22Rv1 (cell line): ENCODE results near the gene GHRH.

Experiments
- H3K27ac ChIP-seq: fragments of 450-650 bp; 2 replicates; pipeline ENCODE4 v1.5.1; 2017
- ZFX ChIP-seq: fragments of 450-650 bp; IDR thresholded peaks from 2 replicates; pipeline ENCODE4 v1.6.1; 2017; ENCODE audit warnings: antibody characterized with exemption, borderline replicate concordance
- TF ChIP-seq, protein P1 (sequence below): fragments of 450-650 bp; IDR thresholded peaks from 2 replicates; pipeline ENCODE4 v1.5.1; 2017; ENCODE audit warnings: mild to moderate bottlenecking

GHRH gene

DNA sequence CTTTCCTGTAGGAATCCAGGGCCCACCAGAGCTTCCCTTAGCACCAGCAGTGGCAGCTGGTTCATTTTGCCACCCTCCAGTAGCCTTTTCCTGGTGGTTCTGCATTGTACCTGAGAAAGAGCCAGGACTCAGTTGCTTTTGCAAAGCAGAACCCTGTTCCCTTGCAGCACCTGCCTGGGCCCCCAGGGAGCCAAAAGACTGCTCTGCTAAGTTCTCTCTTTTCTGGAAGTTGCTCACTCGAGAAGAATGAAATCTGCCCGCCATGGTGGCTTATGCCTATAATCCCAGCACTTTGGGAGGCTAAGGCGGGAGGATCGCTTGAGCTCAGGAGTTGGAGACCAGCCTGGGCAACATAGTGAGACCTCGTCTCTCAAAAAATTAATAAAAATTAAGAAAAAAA is 24.0 kb downstream of the GHRH start:
- no peak overlapping the region for H3K27ac ChIP-seq
- TF ChIP-seq, protein P1, sequence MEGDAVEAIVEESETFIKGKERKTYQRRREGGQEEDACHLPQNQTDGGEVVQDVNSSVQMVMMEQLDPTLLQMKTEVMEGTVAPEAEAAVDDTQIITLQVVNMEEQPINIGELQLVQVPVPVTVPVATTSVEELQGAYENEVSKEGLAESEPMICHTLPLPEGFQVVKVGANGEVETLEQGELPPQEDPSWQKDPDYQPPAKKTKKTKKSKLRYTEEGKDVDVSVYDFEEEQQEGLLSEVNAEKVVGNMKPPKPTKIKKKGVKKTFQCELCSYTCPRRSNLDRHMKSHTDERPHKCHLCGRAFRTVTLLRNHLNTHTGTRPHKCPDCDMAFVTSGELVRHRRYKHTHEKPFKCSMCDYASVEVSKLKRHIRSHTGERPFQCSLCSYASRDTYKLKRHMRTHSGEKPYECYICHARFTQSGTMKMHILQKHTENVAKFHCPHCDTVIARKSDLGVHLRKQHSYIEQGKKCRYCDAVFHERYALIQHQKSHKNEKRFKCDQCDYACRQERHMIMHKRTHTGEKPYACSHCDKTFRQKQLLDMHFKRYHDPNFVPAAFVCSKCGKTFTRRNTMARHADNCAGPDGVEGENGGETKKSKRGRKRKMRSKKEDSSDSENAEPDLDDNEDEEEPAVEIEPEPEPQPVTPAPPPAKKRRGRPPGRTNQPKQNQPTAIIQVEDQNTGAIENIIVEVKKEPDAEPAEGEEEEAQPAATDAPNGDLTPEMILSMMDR: no peak
- TF ChIP-seq ZFX: no peak

GRCh38 chr20:37236462-37236861 is 25.2 kb downstream of the GHRH start:
- TF ChIP-seq, protein P1: no peak
- no peak for TF ChIP-seq ZFX
- H3K27ac ChIP-seq: no peak overlapping the region

- TF ChIP-seq, protein P1: no peak
- no peak for TF ChIP-seq ZFX
- no peak overlapping the region for H3K27ac ChIP-seq
These were observed 26.5 kb downstream of the GHRH start for GRCh38 chr20:37235065-37235464.

DNA sequence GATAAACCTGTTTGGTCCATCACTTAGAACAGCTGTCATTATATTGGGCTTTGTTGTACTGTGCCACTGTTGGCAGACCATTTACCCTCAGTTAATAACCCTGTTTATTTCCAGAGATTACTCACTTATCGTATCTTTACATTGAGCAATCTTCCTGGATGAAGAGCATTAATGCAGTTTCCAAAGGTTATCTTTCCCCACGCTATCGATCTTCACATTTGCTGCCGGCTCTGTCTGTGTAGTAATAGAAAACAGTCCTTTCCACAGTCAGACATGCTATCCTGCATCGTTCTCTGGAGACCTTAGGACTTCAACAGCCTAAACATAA is 27.4 kb downstream of the GHRH start:
- no peak overlapping the region for H3K27ac ChIP-seq
- TF ChIP-seq ZFX: no peak
- TF ChIP-seq, protein P1: no peak

DNA sequence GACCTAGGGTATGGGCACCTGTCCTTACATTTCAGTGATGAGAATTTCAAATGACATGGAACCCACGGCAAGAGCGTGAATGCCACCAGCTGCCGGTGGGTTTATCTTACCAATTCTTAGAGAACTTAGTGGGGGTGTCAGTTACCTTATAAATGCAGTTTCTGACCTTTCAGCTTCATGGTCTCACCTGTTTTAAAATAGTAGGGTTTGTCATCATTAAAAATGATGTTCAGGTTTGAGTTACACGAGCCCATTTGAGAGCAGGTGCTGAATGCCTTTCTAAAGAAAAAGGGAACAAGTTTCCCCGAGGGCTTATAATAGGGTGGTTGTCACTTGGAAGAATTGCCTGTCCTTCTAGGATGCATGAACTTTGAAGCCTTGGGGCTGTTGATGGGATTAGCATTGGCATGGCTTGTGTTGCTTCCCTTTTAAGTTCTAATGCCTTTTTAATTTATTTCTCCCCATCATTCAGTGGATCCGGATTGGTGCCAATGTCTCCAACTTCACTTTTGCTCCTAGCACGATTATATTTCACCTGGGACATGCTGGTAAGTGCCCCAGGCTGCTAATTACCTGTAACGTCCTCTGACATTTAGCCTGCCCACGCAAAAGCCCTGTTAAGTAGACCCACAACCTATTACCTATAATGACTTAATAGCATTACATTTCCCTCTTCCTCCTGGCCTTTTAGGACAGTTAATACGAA is 27.9 kb downstream of the GHRH start:
- H3K27ac ChIP-seq: no peak overlapping the region
- TF ChIP-seq, protein P1: no peak
- no peak for TF ChIP-seq ZFX

DNA sequence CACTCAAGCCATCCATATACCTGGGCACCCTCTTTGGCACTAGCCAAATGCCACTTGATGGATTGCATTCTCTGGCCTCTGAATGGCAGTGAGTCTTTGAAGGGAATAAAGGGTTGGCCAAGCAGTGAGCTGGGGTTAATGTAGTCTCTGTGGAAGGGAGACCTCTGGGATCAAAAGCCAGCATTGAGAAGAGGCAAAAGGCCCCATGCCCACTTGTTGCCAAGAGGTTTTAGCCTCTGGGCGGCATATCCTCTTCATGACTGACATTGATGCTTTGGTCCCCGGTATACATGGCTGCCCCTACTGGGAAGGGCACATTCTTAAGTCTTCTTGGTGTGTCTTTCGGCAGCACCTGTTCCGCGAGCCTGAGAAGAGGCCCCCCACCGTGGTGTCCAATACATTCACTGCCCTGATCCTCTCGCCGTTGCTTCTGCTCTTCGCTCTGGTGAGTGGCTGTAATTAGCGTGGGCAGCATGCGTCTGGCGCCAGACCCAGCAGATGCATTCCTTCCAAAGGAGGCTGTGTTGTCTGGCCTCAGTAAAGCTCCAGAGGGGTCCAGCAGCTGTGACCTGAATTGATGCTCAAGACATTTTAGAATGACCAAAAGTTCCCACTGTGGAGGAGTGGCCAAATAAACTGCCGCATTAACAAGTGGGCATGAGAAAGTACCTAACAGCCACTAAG is 29.5 kb downstream of the GHRH start:
- no peak overlapping the region for H3K27ac ChIP-seq

DNA sequence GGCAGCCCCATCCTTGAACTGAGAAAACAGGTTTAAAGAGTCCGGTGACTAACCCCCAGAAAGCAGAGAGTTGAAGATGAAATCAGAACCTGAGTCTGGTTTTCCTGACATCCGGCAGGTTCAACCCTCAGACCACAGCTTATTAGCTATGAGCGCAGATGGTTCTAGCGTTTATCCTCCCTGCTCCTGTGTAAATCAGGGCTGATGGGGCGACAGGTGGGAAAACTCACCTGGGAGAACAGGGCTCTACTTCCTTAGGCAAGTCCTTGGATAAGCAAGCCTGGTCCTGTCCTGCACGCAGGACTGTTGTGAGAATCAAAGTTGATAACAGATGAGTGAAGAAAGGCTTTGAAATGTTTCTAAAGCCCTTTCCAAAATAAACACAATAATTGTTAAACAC is 31.4 kb downstream of the GHRH start:
- no peak overlapping the region for H3K27ac ChIP-seq

More for the DNA sequence above, 29.5 kb downstream of the GHRH start:
- TF ChIP-seq ZFX: no peak
- TF ChIP-seq, protein P1: no peak

More for the DNA sequence above, 31.4 kb downstream of the GHRH start:
- no peak for TF ChIP-seq ZFX
- TF ChIP-seq, protein P1: no peak
